ENCODE results near the gene THSD4.
A peak's percentile ranks its signal among the peaks of the same experiment; 100 is the strongest.

- TF ChIP-seq CTCF (conservative IDR thresholded peaks at IDR 0.05), result peak; percentile 61
- TF ChIP-seq EZH2 (IDR thresholded peaks at IDR 0.05; ENCODE audit: low read depth), result no peak
Observed at GRCh38 chr15:71575474-71576045, 460.3 kb downstream of the THSD4 start.
